GM21447 (cell line): ENCODE data around the gene KCNT1.

ENCODE experiments used
- ATAC-seq: cut with Tn5 transposase; IDR thresholded peaks from one replicate; pipeline ENCODE4 v1.9.1; 2021; ENCODE audit not compliant: unreplicated experiment

The KCNT1 gene

DNA sequence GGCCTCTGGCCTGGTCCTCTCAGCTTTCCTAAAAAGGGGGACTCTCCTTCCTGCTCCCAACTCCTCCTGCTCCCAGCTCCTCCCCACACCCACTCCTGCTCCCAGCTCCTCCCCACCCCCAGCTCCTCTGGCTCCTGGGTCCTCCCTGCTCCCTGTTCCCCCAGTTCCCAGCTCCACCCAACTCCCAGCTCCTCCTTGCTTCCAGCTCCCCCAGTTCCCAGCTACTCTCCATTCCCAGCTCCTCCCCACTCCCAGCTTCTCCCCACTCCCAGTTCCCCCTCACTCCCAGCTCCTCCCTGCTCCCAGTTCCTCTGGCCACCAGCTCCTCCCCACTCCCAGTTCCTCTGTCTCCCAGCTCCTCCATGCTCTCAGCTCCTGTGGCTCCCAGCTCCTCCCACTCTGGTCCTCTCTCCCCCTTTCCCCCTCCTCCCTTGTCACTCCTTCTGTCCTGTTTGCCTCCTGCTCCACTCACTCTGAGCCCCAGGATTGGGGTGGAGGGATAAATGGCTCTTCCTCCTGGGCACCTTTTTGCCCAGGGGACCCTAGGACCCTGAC is 75.7 kb downstream of the KCNT1 start:
- ATAC-seq = no peak

DNA sequence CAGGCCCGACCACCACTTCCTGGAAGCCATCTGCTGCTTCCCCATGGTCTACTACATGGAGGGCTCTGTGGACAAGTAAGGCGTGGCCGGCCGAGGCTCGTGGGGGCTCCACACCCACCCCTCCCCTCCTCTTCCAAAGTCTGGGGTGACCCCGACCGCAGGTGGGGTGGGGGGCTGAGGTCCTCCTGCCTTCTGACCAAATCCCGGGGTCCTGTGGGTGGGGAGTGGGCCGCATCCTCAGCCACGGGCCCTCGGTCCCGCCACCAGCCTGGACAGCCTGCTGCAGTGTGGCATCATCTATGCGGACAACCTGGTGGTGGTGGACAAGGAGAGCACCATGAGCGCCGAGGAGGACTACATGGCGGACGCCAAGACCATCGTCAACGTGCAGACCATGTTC is 76.4 kb downstream of the KCNT1 start:
- no peak for ATAC-seq

DNA sequence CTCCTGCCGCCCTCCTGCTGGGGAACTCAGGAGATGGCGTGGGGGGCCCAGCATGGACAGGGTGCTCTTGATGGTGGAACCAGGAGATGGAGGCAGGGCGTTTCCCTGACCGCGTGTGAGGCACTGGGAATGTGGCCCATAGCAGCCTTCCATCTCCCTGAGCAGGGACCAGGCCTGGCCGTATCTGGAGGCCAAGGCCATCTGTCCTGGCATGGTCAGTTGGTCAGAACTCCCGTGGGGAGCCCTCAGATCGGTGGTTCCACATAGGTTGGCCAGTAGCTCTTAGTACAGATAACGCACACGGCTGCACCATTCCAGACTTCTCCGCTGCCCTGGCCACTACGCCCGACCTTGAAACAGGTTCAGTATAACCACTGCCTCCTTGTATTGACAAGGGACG is 77.6 kb downstream of the KCNT1 start:
- ATAC-seq = no peak

DNA sequence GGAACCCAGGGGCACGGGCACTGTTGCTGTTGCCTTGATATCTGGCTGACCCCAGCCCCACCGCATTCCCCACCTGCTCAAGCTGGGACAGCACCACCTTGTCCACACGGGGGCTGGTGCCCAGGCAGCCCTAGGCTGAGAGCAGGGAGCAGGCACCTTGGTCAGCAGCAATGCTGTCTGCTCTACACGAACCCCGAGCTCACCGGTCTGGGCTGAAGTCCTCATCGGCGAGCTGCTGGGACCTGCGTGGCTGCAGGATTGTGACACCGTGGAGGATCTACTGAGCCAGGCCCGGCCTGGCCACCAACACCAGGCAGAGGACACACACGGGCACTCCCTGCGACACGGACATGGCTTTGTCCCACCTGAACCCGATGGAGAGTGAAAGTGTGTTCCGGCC is 78.1 kb downstream of the KCNT1 start:
- ATAC-seq = no peak

DNA sequence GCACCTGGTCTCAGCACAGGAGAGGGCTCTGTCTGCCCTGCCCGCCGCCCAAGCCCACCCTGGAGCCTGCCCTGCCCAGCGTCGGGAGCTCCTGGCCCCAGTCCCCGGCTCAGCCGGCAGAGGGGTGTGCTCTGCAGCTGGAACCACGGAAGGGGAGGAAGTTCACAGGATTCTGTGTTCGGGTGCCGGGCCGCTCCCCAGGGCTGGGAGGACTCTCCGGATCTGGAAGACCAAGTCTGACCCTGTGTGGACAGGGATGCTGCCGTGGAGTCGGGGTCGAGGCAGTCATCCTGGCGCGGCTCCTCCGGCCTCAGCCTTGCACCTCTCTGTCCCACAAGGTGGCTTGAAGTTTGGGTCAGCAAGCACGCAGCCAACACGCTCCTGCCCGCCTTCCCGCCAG is 78.6 kb downstream of the KCNT1 start:
- ATAC-seq = no peak

DNA sequence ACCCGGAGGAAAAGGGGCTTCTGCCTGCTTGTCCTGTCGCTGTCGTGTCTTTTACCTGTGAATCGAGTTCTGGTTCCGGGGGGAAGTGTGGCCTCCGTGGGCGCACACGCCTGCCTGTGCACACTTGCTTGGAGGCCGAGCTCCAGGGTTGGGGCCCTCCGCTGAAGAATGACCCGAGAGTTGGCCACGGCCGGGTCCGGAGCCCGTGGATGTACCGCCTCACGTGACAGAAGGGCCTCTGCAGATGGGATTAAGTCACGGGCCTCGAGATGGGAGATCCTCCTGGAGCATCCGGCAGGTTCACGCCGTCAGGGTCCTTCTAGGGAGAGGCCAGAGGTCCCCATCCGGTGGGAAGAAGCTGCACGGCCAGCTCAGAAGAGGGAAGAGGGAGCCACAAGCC is 81.0 kb downstream of the KCNT1 start:
- no peak for ATAC-seq

DNA sequence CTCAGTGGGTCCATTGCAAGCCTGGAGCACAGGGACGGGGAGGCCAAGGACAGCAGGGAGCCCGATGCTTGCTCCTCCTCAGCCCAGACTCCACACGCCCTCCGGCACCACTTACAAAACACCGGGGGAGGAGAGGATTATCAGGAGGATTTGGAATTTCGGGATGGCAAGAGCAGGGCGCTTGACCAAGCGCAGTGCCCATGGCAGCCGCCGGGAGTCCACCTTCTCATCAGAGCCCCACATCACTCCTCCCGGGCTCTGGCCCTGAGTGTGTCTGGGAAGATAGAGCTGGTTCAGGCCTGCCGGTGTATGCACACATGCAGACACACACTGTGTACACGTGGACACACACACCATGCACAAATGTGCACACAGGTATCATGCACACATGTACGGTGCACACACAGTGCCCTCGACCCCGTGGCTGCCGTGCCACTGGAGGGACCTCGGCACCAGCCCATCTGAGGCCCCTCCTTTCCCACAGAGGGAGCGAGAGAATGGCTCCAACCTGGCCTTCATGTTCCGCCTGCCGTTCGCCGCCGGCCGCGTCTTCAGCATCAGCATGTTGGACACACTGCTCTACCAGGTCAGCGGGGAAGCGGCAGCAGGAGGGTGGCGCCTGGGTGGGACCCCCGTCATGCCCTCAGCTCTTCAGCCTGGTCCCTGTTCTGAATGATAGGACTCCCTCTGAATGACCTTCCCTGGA is 81.7 kb downstream of the KCNT1 start:
- no peak for ATAC-seq

DNA sequence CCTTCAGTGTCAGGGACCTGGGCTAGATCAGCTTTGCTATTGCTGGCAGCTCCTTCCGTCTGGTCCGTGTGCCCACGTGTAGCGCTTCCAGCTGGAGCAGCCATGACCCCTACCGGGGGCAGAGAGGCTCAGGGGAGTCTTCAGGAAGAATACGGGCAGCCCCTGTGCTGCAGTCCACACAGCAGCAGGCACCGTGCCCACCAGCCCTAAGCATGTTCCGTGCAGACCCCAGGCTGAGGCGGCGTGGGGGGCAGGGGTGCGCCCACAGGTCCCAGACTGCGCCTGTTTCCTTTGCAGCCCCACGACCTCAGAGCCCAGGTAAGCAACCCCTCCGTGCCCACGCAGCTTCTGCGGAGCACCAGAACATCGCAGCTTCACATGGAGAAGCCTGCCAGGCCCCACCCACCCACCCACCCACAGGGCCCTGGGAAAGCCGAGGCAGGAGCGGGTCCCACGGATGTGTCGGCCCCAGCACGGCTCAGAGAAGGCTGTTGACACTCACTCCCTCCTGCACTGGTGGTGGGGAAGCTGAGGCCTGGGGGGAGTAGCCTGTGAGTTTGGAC is 83.1 kb downstream of the KCNT1 start:
- ATAC-seq = no peak

DNA sequence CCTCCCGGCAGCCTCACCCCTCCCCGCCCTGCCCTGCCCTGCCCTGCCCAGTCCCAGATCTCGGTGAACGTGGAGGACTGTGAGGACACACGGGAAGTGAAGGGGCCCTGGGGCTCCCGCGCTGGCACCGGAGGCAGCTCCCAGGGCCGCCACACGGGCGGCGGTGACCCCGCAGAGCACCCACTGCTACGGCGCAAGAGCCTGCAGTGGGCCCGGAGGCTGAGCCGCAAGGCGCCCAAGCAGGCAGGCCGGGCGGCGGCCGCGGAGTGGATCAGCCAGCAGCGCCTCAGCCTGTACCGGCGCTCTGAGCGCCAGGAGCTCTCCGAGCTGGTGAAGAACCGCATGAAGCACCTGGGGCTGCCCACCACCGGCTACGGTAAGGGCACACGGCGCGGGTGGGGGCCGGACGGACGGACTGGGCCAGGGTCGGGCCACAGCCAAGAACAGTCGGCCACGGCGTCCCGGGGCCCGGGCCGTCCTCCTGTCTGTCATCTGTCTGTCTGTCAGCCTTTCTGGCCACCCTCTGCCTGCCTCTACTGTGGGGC is 84.2 kb downstream of the KCNT1 start:
- no peak for ATAC-seq

DNA sequence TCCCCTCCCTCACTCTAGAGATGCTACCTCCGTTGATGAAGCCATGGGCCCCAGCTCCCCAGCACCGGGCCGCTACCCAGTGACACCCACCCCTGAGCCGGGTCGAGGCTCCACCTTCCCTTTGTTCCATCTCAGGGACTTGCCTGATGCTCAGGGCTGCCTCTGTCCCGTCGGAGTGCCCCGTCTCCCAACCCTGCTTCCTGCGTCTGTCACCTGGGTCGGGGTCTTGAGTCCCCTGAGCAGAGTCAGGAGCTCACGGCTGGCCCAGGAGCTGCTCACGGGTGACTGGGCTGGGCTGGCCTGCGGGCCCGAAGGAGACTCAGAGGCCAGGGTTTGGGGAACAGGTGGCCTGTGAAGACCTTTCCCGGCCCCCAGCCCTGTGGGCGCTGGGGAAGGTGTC is 85.3 kb downstream of the KCNT1 start:
- ATAC-seq = no peak

DNA sequence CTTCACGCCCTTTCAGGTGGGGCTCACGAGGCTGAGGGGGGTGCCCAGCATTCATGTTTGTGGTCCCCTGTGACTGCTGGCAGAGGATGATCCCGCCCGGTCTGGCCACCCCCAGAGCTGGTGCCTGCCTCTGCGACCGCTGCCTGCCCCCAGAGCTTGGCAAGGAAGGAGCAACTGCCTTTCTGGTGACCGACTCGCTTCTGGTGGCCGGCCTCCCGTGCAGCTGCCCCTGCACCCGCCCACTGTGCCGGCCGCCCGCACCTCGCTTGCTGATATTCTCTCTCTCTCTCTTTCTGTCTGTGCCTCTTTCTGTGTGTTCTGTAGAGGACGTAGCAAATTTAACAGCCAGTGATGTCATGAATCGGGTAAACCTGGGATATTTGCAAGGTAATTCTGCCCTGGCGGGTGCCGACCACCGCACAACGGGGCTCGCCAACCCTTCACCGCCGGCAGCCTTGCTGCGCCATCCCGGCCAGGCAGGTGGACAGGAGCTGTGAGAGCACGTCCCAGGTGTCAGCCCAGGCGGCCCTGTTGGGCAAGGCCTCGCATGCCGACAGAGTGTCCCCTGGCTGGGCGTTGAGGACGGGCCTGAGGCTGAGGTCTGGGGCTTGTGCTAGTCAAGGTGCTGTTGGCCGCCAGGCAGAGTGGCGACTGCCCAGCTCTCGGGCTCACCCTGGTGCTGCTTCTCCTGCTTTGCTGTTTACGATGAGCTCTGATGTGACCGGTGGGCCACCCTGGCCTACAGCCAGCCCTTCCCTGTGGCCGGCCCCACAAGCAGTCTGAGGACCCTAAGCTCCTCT is 86.0 kb downstream of the KCNT1 start:
- ATAC-seq = no peak

DNA sequence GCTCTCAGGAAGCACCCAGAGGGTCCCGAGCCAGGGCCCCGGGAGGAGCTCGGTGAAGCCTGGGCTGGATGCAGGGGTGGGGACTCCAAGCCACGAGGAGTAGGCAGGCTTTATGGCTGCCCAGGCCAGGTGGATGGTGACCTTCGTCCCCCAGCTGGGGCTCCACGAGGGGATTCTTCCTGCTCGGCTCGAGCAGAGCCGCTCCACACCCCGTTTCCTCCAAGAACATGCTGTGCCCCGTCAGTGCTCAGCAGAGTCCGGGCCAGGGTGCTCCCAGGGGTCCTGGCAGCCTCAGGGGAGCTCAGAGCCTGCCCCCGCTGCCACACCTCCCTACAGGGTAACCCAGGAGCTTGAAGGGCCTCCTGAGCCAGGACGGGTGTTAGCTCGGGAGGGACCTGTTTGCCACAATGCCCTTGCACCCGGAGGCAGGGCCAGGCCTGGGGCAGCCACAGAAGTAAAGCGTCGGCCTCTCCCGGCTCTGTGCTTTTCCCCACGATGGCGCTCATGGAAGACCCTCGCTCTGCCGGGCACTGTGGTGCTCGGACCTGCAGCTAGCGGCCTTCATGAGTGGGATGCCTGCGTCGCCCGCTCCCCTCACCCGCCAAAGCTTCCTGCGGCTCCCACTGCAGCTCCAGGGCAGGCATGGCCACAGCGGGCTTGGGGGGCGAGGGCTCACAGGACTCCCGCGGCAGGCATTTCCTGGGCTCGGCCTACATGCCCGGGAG is 86.8 kb downstream of the KCNT1 start:
- ATAC-seq = no peak

DNA sequence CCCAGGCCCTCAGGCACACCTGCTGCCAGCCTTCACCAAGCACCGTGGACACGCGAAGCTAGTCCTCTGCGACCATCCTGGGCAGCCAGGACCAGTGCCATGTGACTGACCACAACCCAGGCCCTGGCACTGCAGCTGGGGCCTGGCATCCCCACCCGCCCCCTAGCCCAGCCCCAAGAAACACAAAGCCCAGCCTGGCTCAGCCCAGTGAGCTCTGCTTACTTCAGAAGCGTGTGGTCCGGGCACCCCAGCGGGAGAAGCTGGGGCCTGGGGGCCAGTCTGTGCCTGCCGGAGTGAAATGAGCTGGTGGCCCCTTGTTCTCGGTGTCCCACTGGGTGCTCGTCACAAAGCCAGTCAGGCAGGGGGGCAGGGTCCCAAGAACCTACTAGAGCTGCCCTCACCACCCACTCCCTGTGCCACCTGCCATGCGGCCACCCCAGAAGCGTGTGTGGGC is 87.9 kb downstream of the KCNT1 start:
- no peak for ATAC-seq

DNA sequence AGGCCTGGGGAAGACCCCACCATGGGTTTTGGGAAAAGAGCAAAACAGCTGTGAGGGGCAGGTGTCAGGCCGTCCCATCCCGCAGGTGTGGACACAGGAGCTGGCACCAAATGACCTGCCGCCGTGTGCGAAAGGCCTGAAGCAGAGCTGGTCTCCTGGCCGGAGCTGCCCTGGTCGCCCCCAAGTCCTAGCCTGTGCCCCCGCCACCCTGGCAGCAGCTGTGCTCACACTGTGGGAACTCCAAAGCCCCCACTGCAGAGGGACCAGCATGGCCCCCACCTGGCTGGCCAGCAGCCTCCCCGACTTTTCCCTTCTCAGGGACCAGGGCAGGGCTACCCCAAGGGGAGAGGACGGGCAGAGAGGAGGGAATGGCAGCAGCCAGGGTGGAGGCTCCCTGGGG is 88.4 kb downstream of the KCNT1 start:
- no peak for ATAC-seq

DNA sequence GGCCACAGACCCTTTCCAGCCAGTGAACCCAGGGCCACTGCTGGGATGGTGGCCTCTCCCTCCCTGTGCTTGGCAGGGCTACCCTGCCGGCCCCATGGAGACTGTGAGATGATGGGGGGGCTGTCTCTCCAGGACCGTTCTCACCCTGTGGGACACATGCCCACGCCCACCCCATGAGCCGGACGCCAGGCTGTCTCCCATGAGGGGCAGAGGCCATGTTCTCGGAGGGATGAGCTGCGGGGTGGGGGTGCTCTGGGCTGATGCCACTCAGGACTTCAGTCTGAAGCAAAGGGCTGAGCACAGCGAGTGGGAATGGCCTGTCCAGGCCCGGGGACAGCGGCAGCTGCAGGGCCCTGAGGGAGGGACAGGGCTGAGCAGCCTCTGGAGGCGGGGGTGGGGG is 88.9 kb downstream of the KCNT1 start:
- no peak for ATAC-seq

DNA sequence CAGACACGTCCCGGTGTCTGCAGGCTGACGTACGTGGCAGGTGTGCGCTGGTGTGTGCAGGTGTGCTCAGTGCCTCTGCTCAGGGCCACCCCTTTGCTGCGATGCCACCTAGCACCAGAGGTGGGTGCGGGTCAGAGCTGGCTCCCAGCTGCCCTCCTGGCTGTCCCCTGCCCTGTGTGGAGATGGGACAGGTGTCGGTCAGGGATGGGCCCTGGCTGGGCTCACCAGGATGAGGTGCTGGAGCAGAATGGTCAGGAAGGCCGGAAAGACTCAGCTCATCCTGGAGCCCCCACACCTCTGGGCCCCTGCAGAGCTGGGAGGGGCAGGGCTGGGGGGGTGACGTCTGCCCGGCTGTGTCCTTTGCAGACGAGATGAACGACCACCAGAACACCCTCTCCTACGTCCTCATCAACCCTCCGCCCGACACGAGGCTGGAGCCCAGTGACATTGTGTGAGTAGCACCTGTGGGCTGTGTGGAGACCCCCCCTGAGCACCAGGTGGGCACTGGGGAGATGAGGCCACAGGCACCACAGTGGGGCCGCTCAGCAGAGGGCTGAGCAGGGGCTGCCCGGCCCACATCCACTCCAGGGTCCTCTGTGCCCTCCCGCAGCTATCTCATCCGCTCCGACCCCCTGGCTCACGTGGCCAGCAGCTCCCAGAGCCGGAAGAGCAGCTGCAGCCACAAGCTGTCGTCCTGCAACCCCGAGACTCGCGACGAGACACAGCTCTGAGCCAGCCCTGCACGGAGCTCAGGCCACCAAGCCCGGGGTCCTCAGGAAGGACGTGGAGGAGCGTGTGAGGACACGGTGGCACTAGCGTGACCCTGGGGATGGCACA is 89.7 kb downstream of the KCNT1 start:
- no peak for ATAC-seq

DNA sequence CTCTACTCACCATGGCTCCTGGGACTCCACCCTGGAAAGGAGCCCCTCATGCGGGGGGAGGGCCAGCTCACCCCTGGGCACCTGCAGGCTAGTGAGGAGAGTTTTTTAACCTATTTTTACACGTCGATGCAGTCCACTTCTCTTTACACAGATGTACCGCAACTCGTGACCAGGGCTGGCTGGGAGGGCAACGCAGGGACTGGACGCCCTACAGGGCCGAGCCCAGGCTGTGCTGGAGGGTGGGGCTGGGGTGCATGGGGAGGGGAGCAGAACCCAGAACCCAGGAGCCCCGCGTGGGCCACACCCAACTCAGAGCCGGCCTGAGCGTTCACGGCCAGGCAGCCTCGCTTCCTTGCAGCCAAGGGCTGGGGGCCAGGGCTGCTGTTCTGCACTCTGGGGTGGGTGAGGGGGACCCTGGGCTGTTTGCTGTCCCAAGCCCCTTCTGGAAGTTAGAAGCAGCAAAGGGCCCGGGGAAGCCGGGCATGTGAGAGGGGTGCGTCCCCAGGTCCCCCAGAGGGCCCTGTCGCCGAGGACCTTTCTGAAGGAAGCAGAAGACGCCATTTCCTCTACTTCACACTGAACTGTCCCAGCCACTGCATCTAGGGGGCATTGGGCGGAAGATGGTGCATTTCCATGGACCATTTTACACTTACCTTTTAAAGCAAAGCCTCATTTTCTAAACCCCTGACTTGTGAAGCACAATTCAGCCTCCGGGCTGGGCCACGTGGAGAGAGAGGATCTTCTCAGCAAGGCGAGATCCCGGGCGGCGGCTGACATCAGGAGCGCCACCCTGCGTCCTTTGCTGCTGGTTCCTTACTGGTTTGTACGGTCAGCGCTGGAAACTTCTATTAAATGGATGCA is 90.5 kb downstream of the KCNT1 start:
- no peak for ATAC-seq

DNA sequence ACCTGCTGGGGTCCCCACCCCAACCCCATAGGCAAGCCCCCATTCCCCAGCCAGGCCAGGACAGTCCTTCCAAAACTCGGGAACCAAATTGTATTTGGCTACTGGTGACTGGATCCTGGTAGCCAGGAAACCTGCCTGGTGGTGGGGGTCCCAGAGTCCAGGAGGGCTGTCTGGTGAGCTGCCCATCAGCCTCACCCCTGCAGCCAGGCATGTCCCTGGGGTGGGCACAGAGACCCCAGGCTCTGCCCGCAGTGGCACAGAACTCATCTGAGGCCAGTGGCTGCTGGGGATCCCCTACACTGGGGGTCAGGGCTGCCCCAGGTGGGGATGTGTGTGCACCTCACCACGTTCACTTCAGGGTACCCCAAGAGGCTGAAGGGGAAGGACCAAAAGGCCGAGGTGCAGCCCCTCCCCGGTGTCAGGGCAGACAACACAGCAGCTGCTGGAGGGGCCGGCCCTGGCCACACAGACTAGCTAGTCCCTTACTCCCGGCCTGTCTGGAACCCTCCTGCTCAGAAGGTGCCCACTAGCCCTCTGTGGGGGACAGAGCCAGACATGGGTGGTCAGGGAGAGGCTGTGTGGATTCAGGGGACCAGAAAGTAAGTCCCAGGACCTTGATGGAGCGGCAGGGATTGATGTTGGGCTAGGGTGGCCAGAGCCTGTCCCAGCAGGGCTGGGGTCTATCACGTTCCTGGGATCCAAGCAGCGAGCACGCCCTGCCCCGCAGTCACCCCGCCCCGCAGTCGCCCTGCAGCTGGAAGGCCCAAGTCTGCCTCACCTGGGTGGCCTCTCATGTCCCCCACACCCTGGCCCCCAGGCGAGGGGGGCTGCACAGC is 91.5 kb downstream of the KCNT1 start:
- no peak for ATAC-seq

DNA sequence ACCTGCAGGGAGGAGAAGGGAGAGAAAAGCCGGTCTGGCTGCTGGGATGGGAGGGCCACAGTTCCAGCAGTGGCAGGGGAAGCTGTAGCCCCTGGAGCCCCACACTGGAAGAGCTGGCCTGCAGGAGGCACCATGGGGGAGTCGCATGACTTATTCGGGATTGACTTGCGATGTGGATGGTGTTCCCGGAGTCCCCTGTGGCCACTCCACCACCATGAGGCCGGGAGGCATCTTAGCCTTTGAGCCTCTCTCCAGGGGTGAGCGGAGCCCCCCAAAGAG is 92.0 kb downstream of the KCNT1 start:
- no peak for ATAC-seq
